ENCODE data around the gene BRINP1.

- no peak for TF ChIP-seq GABPA (IDR thresholded peaks at IDR 0.05; ENCODE audit: low read depth)
- no peak for TF ChIP-seq CTCF (IDR thresholded peaks at IDR 0.05; ENCODE audit: insufficient read depth, low read length)
- no peak for TF ChIP-seq POLR2AphosphoS5 (IDR thresholded peaks at IDR 0.05; ENCODE audit: low read depth)
- TF ChIP-seq, protein P1, sequence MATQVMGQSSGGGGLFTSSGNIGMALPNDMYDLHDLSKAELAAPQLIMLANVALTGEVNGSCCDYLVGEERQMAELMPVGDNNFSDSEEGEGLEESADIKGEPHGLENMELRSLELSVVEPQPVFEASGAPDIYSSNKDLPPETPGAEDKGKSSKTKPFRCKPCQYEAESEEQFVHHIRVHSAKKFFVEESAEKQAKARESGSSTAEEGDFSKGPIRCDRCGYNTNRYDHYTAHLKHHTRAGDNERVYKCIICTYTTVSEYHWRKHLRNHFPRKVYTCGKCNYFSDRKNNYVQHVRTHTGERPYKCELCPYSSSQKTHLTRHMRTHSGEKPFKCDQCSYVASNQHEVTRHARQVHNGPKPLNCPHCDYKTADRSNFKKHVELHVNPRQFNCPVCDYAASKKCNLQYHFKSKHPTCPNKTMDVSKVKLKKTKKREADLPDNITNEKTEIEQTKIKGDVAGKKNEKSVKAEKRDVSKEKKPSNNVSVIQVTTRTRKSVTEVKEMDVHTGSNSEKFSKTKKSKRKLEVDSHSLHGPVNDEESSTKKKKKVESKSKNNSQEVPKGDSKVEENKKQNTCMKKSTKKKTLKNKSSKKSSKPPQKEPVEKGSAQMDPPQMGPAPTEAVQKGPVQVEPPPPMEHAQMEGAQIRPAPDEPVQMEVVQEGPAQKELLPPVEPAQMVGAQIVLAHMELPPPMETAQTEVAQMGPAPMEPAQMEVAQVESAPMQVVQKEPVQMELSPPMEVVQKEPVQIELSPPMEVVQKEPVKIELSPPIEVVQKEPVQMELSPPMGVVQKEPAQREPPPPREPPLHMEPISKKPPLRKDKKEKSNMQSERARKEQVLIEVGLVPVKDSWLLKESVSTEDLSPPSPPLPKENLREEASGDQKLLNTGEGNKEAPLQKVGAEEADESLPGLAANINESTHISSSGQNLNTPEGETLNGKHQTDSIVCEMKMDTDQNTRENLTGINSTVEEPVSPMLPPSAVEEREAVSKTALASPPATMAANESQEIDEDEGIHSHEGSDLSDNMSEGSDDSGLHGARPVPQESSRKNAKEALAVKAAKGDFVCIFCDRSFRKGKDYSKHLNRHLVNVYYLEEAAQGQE (IDR thresholded peaks at IDR 0.05; ENCODE audit: insufficient replicate concordance, low read depth), result no peak
- TF ChIP-seq SPI1 (IDR thresholded peaks at IDR 0.05; ENCODE audit: borderline replicate concordance, low read depth), result no peak
Measured at GRCh38 chr9:119137479-119137878, 231.8 kb downstream of the BRINP1 start.

All from HL-60 (cell line).